A549 (cell line): ENCODE measurements around the gene SIPA1. TPM values are rescaled to one million over a fixed set of nuclear protein-coding genes. Genes with fewer than 3 reads are reported as not detected.

Experiments used
- ATAC-seq, 2 experiments: fragments of 200-7000 bp in 1 of 2; fragments of >200 bp in 1 of 2; cut with Nextera tagmentation in 1 of 2; cut with Tn5 transposase in 1 of 2; 3 replicates each; pipeline versions ENCODE4 v1.8.0 to v1.9.1; 2018 to 2020; ENCODE audit warnings: mild to moderate bottlenecking in 1 of 2, moderate library complexity in 1 of 2
- CTCF ChIA-PET: fragments of 300-600 bp; sonication (Branson Sonifier 250); formaldehyde crosslinking; extraction: SDS; loops from one replicate; lab custom pipeline; 2021; ENCODE audit warnings: antibody characterized with exemption, inconsistent platforms; lab: Yijun Ruan, JAX
- POLR2A ChIA-PET: fragments of 350-600 bp; formaldehyde crosslinking; extraction: SDS; loops from one replicate; lab custom pipeline; 2021; ENCODE audit warnings: antibody characterized with exemption, inconsistent platforms; lab: Yijun Ruan, JAX
- DNase-seq, 2 experiments: peaks; one replicate each; pipeline versions ENCODE4 v3.0.0 to v3.0.0-alpha.2; 2011 to 2016; ENCODE audit warnings: low read depth in 1 of 2, low spot score in 1 of 2
- FAIRE-seq: peaks from 2 replicates; lab custom pipeline; 2011; peaks lifted over from hg19 to GRCh38; lab: Jason Lieb, UNC
- H3K27ac ChIP-seq, 2 experiments: fragments of >200 bp; sonication (Bioruptor Twin); formaldehyde crosslinking; 3 replicates each; pipeline ENCODE4 v1.5.1; 2016 to 2017
- H3K4me1 ChIP-seq: fragments of >200 bp; sonication (Bioruptor Twin); formaldehyde crosslinking; 3 replicates; pipeline ENCODE4 v1.6.1; 2016
- H3K4me2 ChIP-seq: fragments of >200 bp; sonication (Bioruptor Twin); formaldehyde crosslinking; 3 replicates; pipeline ENCODE4 v1.6.1; 2016
- H3K4me3 ChIP-seq: fragments of >200 bp; sonication (Bioruptor Twin); formaldehyde crosslinking; 3 replicates; pipeline ENCODE4 v1.5.1; 2016
- H3K9me3 ChIP-seq: fragments of >200 bp; sonication (Bioruptor Twin); formaldehyde crosslinking; 3 replicates; pipeline ENCODE4 v1.6.1; 2016
- CHD4 ChIP-seq: fragments of 200-600 bp; sonication (generic); IDR thresholded peaks from 2 replicates; pipeline ENCODE4 v1.6.1; 2016; ENCODE audit warnings: antibody characterized with exemption, mild to moderate bottlenecking, borderline replicate concordance
- CTCF ChIP-seq: fragments of >200 bp; sonication (Bioruptor Twin); formaldehyde crosslinking; IDR thresholded peaks from 3 replicates; pipeline ENCODE4 v1.5.1; 2016
- GATA3 ChIP-seq: IDR thresholded peaks from 2 replicates; pipeline ENCODE4 v1.6.1; 2012; ENCODE audit warnings: borderline replicate concordance
- HES2 ChIP-seq: fragments of >200 bp; sonication (Bioruptor Twin); formaldehyde crosslinking; IDR thresholded peaks from 2 replicates; pipeline ENCODE4 v1.6.1; 2016
- HEYL ChIP-seq: fragments of 250-450 bp; sonication (Bioruptor Pico); IDR thresholded peaks from 2 replicates; pipeline ENCODE4 v1.8.0; 2021; ENCODE audit warnings: mild to moderate bottlenecking, moderate library complexity
- HOXA7 ChIP-seq: fragments of 250-450 bp; sonication (Bioruptor Pico); IDR thresholded peaks from 2 replicates; pipeline ENCODE4 v1.5.0; 2020; ENCODE audit warnings: mild to moderate bottlenecking, moderate library complexity
- HOXB5 ChIP-seq: fragments of 250-450 bp; sonication (Bioruptor Pico); IDR thresholded peaks from 2 replicates; pipeline ENCODE4 v1.5.0; 2020; ENCODE audit warnings: mild to moderate bottlenecking, moderate library complexity
- JUN ChIP-seq, 2 experiments: fragments of >200 bp; sonication (Bioruptor Twin); formaldehyde crosslinking; IDR thresholded peaks; 2 replicates in 1 of 2; 3 replicates in 1 of 2; pipeline ENCODE4 v1.6.1; 2016 to 2017
- KDM5A ChIP-seq: fragments of 200-600 bp; sonication (generic); IDR thresholded peaks from 2 replicates; pipeline ENCODE4 v1.6.1; 2016; ENCODE audit warnings: antibody characterized with exemption, mild to moderate bottlenecking
- MAFK ChIP-seq: fragments of 450-650 bp; IDR thresholded peaks from 2 replicates; pipeline ENCODE4 v1.6.1; 2014; ENCODE audit not compliant: partially characterized antibody
- MAZ ChIP-seq: fragments of 150-350 bp; IDR thresholded peaks from 2 replicates; pipeline ENCODE4 v1.6.1; 2014; ENCODE audit warnings: antibody characterized with exemption, low read depth, low read length, borderline replicate concordance
- MYC ChIP-seq: IDR thresholded peaks from 2 replicates; pipeline ENCODE4 v1.6.1; 2012; ENCODE audit warnings: mild to moderate bottlenecking, inconsistent platforms, low read length, improper control_type of control experiment, borderline replicate concordance
- NFE2L2 ChIP-seq: fragments of 150-350 bp; conservative IDR thresholded peaks from 2 replicates; pipeline ENCODE4 v1.6.1; 2014; ENCODE audit warnings: low read length
- NPAS2 ChIP-seq: fragments of 250-450 bp; sonication (Bioruptor Pico); IDR thresholded peaks from 2 replicates; pipeline ENCODE4 v1.8.0; 2022; ENCODE audit warnings: mild to moderate bottlenecking, moderate library complexity, borderline replicate concordance
- RFX5 ChIP-seq: fragments of 450-650 bp; IDR thresholded peaks from 2 replicates; pipeline ENCODE4 v1.7.1; 2014; ENCODE audit warnings: antibody characterized with exemption, mild to moderate bottlenecking, moderate library complexity
- SMC3 ChIP-seq: fragments of >200 bp; sonication (Bioruptor Twin); formaldehyde crosslinking; IDR thresholded peaks from 3 replicates; pipeline ENCODE4 v1.6.1; 2018; ENCODE audit warnings: inconsistent platforms
- SREBF2 ChIP-seq: fragments of 450-650 bp; IDR thresholded peaks from 2 replicates; pipeline ENCODE4 v1.6.1; 2014; ENCODE audit warnings: mild to moderate bottlenecking, moderate library complexity
- TFCP2L1 ChIP-seq: fragments of 250-450 bp; sonication (Bioruptor Pico); IDR thresholded peaks from 2 replicates; pipeline ENCODE4 v1.5.0; 2021; ENCODE audit warnings: mild to moderate bottlenecking
- WGBS: methylation state at CpG from one replicate; pipeline ENCODE4 v1.1.6; 2017; ENCODE audit errors: missing lambda C conversion rate; 5-methylcytosine and 5-hydroxymethylcytosine counted together
- polyA plus RNA-seq, 4 experiments: library from polyadenylated mRNA; depleted of rRNA in 3 of 4; stranded (reverse); fragments of >200 nt; fragmentation: RNase III in 1 of 4; extraction: RNeasy Plus Mini Kit Qiagen cat#74134 plus additional on column Dnase treatment in 1 of 4; gene quantifications; 2 replicates in 3 of 4; 3 replicates in 1 of 4; pipeline ENCODE4 v1.2.3, GENCODE V29; 2011 to 2017
- TF ChIP-seq, protein P1 (sequence below): fragments of 250-450 bp; sonication (Bioruptor Pico); IDR thresholded peaks from 2 replicates; pipeline ENCODE4 v1.5.0; 2020; ENCODE audit warnings: low read depth, mild to moderate bottlenecking, moderate library complexity
- TF ChIP-seq, protein P2 (sequence below): fragments of 150-350 bp; IDR thresholded peaks from 2 replicates; pipeline ENCODE4 v1.6.1; 2014; ENCODE audit warnings: low read depth, mild to moderate bottlenecking, low read length

The SIPA1 gene
- polyA plus RNA-seq, 2 of the 4 experiments (the other 2 are of a cell fraction), result 9.9 to 17.4 TPM

DNA sequence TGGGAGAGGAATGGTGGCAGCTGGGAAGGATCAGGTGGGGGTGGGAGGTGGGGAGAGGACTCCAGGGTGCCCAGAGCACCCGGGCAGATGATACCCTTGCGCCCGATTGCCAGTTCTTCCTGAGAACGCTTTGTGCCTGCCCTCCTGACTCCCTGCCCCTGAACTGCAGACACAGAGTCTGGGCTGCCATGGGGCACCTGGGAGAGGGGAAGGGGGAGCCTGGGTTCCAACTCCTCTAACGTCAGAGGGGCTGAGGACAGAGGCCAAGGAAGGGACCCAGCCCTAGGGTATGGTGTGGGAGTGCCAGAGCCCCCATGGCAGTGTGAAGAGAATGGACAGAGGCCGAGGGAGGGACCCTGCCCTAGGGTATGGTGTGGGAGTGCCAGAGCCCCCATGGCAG is 41.4 kb upstream of the SIPA1 start:
- no peak overlapping the region for H3K4me2 ChIP-seq
- no peaks in the 10 kb centered on the region for H3K9me3 ChIP-seq
- WGBS, result 90% methylated on average over 1 of the region's 6 CpGs
- H3K4me1 ChIP-seq, result no peaks in the 10 kb centered on the region; the same call in 2 of the 3 replicates
- H3K4me3 ChIP-seq, result no peak overlapping the region
- ATAC-seq, result no peak
- POLR2A ChIA-PET, result interaction anchor here (1.0 kb wide), 1 partner anchor 19 kb away, joined by 3 read pairs; the partner anchor contains the start of gene PCNX3
- FAIRE-seq, result no peak
- no peak overlapping the region for H3K27ac ChIP-seq
- CTCF ChIA-PET, result interaction anchor here (0.9 to 20.1 kb wide), 6 partner anchors 7 to 181 kb away, joined by 3 to 249 read pairs (median 88); partner anchors contain the start of genes EHBP1L1, FAM89B, KCNK7 and MAP3K11
- TF ChIP-seq MAFK (no peak), NPAS2 (CRISPR knock-in tag) (no peak), SMC3 (no peak), SREBF2 (no peak), MAZ (no peak), MYC (no peak), JUN (IDR thresholded peaks at IDR 0.05) (no peak), HOXA7 (CRISPR knock-in tag) (no peak), HES2 (no peak), HEYL (CRISPR knock-in tag) (no peak), HOXB5 (CRISPR knock-in tag) (no peak), CHD4 (no peak), RFX5 (no peak), KDM5A (no peak)
- TF ChIP-seq, protein P1, sequence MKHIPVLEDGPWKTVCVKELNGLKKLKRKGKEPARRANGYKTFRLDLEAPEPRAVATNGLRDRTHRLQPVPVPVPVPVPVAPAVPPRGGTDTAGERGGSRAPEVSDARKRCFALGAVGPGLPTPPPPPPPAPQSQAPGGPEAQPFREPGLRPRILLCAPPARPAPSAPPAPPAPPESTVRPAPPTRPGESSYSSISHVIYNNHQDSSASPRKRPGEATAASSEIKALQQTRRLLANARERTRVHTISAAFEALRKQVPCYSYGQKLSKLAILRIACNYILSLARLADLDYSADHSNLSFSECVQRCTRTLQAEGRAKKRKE, result no peak
- DNase-seq, result no peak

GRCh38 chr11:65598258-65598699 is 39.6 kb upstream of the SIPA1 start:
- Histone ChIP-seq H3K27ac (no peak overlapping the region), H3K4me1 (no peaks in the 10 kb centered on the region; the same call in 2 of the 3 replicates), H3K4me3 (no peak overlapping the region), H3K9me3 (no peaks in the 10 kb centered on the region), H3K4me2 (no peak overlapping the region)
- CTCF ChIA-PET, result interaction anchor here (0.8 to 20.1 kb wide), 3 partner anchors 9 to 196 kb away, joined by 3 to 249 read pairs (median 3); partner anchors contain the start of gene KCNK7
- ATAC-seq (no peak), FAIRE-seq (no peak), DNase-seq (no peak)
- TF ChIP-seq, protein P2, sequence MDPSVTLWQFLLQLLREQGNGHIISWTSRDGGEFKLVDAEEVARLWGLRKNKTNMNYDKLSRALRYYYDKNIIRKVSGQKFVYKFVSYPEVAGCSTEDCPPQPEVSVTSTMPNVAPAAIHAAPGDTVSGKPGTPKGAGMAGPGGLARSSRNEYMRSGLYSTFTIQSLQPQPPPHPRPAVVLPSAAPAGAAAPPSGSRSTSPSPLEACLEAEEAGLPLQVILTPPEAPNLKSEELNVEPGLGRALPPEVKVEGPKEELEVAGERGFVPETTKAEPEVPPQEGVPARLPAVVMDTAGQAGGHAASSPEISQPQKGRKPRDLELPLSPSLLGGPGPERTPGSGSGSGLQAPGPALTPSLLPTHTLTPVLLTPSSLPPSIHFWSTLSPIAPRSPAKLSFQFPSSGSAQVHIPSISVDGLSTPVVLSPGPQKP, result no peak
- no peak for TF ChIP-seq HES2
- POLR2A ChIA-PET, result no interaction called here
- WGBS, result 93% methylated on average over 13 of the region's 16 CpGs

DNA sequence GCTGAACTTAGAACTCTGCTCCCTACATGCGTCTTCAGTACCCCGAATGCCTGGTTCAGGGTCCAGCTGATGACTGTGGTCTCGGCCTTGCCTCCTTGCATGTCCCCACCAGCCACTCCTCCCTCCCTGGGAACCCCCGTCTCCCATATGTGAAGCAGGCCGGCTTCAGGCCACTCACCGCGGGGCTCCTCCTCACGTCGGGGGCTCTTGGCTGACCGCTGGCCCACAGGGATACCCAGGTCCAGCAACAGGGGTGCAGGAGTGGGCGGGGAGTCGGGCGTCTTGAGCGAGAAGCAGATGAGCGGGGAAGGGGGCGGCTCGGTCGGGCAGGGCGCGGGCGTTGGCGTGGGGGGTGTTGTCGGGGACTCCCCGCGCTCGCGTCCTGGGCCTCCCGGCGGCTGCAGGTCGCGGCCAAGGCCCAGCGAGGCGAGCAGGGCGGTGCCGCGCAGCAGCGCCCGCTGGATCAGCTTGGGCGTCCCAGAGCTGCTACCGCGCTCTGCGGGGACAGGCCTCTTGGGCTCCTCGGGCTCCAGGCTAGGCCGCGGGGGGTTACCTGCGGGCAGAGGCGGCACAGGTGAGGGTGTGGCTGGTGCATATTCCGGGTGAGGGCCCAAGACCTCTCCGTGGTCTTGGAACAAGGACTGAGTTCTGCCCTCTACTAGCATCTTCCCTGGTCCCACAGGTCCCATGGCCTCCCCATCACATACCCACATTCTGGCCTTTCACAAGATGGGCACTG is 38.5 kb upstream of the SIPA1 start:
- ChIA-PET POLR2A (interaction anchor here (0.5 kb wide), 1 partner anchor 509 kb away, joined by 6 read pairs; no protein-coding TSS in a partner anchor), CTCF (interaction anchor here (1.2 to 20.1 kb wide), 3 partner anchors 10 to 28 kb away, joined by 4 to 249 read pairs (median 9); partner anchors contain the start of genes KCNK7 and MAP3K11)
- ATAC-seq (no peak), DNase-seq (no peak), FAIRE-seq (no peak)
- TF ChIP-seq RFX5, result no peak
- no peak for TF ChIP-seq TFCP2L1 (CRISPR knock-in tag)
- TF ChIP-seq NFE2L2, result no peak
- TF ChIP-seq CTCF, result no peak
- TF ChIP-seq GATA3, result no peak
- Histone ChIP-seq H3K9me3 (no peaks in the 10 kb centered on the region), H3K4me3 (no peak overlapping the region), H3K4me1 (no peaks in the 10 kb centered on the region; the same call in 2 of the 3 replicates), H3K27ac (no peak overlapping the region), H3K4me2 (no peak overlapping the region)
- 95% methylated on average over 43 of the region's 49 CpGs for WGBS
